MM.1S (cell line): ENCODE results near the gene ODAD4.

Experiments used
- CTCF ChIP-seq: fragments of 300-600 bp; sonication (generic); IDR thresholded peaks from 2 replicates; pipeline ENCODE4 v1.5.1; 2016; ENCODE audit warnings: antibody characterized with exemption, low read length, mixed read lengths
- EZH2 ChIP-seq: fragments of 300-600 bp; sonication (generic); optimal IDR thresholded peaks from 2 replicates; pipeline ENCODE3; 2017; ENCODE audit warnings: low read depth, mild to moderate bottlenecking, antibody characterized with exemption, low read length, mixed read lengths
- EZH2phosphoT487 ChIP-seq: fragments of 300-600 bp; sonication (generic); IDR thresholded peaks from 2 replicates; pipeline ENCODE4 v1.6.1; 2018; ENCODE audit warnings: antibody characterized with exemption, low read length

DNA sequence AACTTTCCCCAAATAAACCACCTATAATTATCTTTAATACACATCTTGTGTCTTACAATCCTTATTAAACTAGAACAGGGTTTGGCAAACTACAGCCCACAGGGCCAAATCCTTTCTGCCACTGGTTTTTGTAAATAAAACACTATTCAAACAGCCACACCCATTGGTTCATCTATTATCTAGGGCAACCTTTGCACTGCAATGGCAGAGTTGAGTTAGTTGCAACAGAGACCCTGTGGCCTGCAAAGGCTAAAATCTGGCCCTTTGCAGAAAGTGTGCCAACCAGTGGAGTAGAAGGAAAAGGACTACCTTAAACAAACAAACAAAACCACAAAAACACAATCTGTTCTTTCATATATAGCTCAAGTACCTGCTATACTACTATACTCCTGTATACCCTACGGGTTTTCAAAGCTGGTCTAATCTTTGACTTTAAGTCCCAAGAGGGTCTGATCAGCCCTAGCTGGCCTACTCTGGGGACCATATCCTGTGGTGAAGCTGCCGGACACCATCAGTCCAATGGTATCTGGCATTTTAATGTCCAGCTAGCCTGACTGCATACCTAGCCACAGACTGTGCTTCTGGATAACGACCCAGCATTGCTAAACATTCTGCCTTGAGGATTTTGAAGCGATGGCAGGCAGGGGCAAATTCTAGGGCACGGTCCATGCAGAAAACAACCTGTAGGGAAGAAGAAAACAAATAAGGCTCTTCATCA lies 59.4 kb downstream of the ODAD4 start:
- TF ChIP-seq CTCF (no peak), EZH2phosphoT487 (no peak), EZH2 (no peak)
